ENCODE results near the gene PTPRC.
"Not testable (repeated sequence)": the region's sequence is repeated elsewhere in the genome, so short reads cannot be mapped to it uniquely, and the experiment has no call there.

Gene PTPRC

GRCh38 chr1:198638894-198639635 is at the start of gene PTPRC:
TSS of gene PTPRC (plus strand) at chr1:198639040. CDS start at chr1:198639269, 229 bp downstream.
- no peak for DNase-seq (ENCODE audit: low read depth in 2 of 2)

- DNase-seq (ENCODE audit: low read depth in 2 of 2), result no peak
Measured at GRCh38 chr1:198590454-198590853, 48.4 kb upstream of the PTPRC start.

GRCh38 chr1:198595765-198596164 is 43.1 kb upstream of the PTPRC start:
- no peak for DNase-seq (ENCODE audit: low read depth in 2 of 2)

- DNase-seq (ENCODE audit: low read depth in 2 of 2), result no peak
Measured at GRCh38 chr1:198597690-198598430, 41.0 kb upstream of the PTPRC start.

GRCh38 chr1:198598796-198599321 is 40.0 kb upstream of the PTPRC start:
- DNase-seq (ENCODE audit: low read depth in 2 of 2), result no peak

- no peak for DNase-seq (ENCODE audit: low read depth in 2 of 2)
Measured at GRCh38 chr1:198599749-198600148, 39.1 kb upstream of the PTPRC start.

- DNase-seq (ENCODE audit: low read depth in 2 of 2), result no peak
Measured at GRCh38 chr1:198600906-198601305, 37.9 kb upstream of the PTPRC start.

- DNase-seq (ENCODE audit: low read depth in 2 of 2), result not testable (repeated sequence)
Measured at GRCh38 chr1:198601310-198601709, 37.5 kb upstream of the PTPRC start.

GRCh38 chr1:198601936-198602889 is 36.6 kb upstream of the PTPRC start:
- no peak for DNase-seq (ENCODE audit: low read depth in 2 of 2)

GRCh38 chr1:198604975-198605374 is 33.9 kb upstream of the PTPRC start:
- DNase-seq (ENCODE audit: low read depth in 2 of 2), result no peak

- no peak for DNase-seq (ENCODE audit: low read depth in 2 of 2)
Measured at GRCh38 chr1:198605406-198605805, 33.4 kb upstream of the PTPRC start.

GRCh38 chr1:198606020-198606438 is 32.8 kb upstream of the PTPRC start:
- no peak for DNase-seq (ENCODE audit: low read depth in 2 of 2)

GRCh38 chr1:198607714-198608113 is 31.1 kb upstream of the PTPRC start:
- DNase-seq (ENCODE audit: low read depth in 2 of 2), result no peak

GRCh38 chr1:198610362-198610761 is 28.5 kb upstream of the PTPRC start:
- no peak for DNase-seq (ENCODE audit: low read depth in 2 of 2)

GRCh38 chr1:198611219-198611618 is 27.6 kb upstream of the PTPRC start:
- DNase-seq (ENCODE audit: low read depth in 2 of 2), result no peak

- no peak for DNase-seq (ENCODE audit: low read depth in 2 of 2)
Measured at GRCh38 chr1:198612471-198613260, 26.2 kb upstream of the PTPRC start.

GRCh38 chr1:198617406-198617805 is 21.4 kb upstream of the PTPRC start:
- DNase-seq (ENCODE audit: low read depth in 2 of 2), result no peak

GRCh38 chr1:198619375-198620140 is 19.3 kb upstream of the PTPRC start:
- no peak for DNase-seq (ENCODE audit: low read depth in 2 of 2)

GRCh38 chr1:198620218-198620617 is 18.6 kb upstream of the PTPRC start:
- DNase-seq (ENCODE audit: low read depth in 2 of 2), result no peak
